ENCODE results near the gene NPVF. TPM values are rescaled to one million over a fixed set of nuclear protein-coding genes. Genes with fewer than 3 reads are reported as not detected.

The NPVF gene
- total and polyA plus RNA-seq, 2 of the 8 experiments (the other 6 are each of a cell fraction or from before 2014, with no cell fraction given): not detected

- no peak overlapping the region for H2BK12ac ChIP-seq (ENCODE audit: low read depth, low read length)
- 95% methylated on average over 1 of the region's 1 CpG; no CpG with 5 or more reads in 1 of the 2 experiments for WGBS, 2 experiments (ENCODE audit: extremely low coverage in 1 of 2, insufficient coverage in 1 of 2, insufficient read length in 1 of 2, insufficient replicate concordance in 2 of 2, low coverage in 1 of 2, low lambda C conversion rate in 2 of 2, missing lambda C conversion rate in 1 of 2)
- TF ChIP-seq GTF2F1 (IDR thresholded peaks at IDR 0.05; ENCODE audit: borderline replicate concordance, low read depth, low read length): no peak
- TF ChIP-seq SUZ12 (IDR thresholded peaks at IDR 0.05; ENCODE audit: low read length): no peak
- TF ChIP-seq SAP30 (IDR thresholded peaks at IDR 0.05; ENCODE audit: insufficient read depth, insufficient replicate concordance, low read length): no peak
- TF ChIP-seq SRF (IDR thresholded peaks at IDR 0.05; ENCODE audit: low read depth, low read length): no peak
- no peak overlapping the region for H3K4me2 ChIP-seq (ENCODE audit: insufficient read depth in 1 of 2, low read depth in 2 of 2, low read length in 2 of 2)
- ChIA-PET POLR2A (ENCODE audit: partially characterized antibody) (no interaction called here), CTCF (ENCODE audit: partially characterized antibody) (interaction anchor here (1.2 kb wide), 1 partner anchor 8 kb away, joined by 4 read pairs; no protein-coding TSS in a partner anchor)
- H2AK5ac ChIP-seq (ENCODE audit: low read depth, low read length): no peak overlapping the region
- no peak overlapping the region for H3K56ac ChIP-seq (replicated peaks; ENCODE audit: insufficient read length, low read depth, low read length)
- no peak overlapping the region for H2AFZ ChIP-seq (ENCODE audit: low read length)
- no peak overlapping the region for H3K27ac ChIP-seq (ENCODE audit: low read depth, low read length)
- H3K79me2 ChIP-seq (ENCODE audit: control insufficient read depth in 1 of 2, insufficient read depth in 2 of 2, low read length in 2 of 2): no peaks in the 10 kb centered on the region
- no peak overlapping the region for H4K8ac ChIP-seq (ENCODE audit: extremely low read depth, insufficient read depth, low read length)
- DNase-seq (ENCODE audit: low read depth in 1 of 2, low spot score in 2 of 2): no peak
- H3K9me3 ChIP-seq (ENCODE audit: insufficient read depth in 2 of 2, low read depth in 1 of 2, low read length in 1 of 2): no peaks in the 10 kb centered on the region
- H4K20me1 ChIP-seq (replicated peaks in 1 of 2; ENCODE audit: control insufficient read depth in 1 of 2, insufficient read depth in 2 of 2, low read length in 2 of 2): no peaks in the 10 kb centered on the region
- no peaks in the 10 kb centered on the region for H3K23me2 ChIP-seq (ENCODE audit: low read depth, low read length)
- no peaks in the 10 kb centered on the region for H3K36me3 ChIP-seq (ENCODE audit: control insufficient read depth in 2 of 4, insufficient read depth in 4 of 4, low read length in 3 of 4)
- H3K14ac ChIP-seq (ENCODE audit: insufficient read length): no peak overlapping the region
- no peak overlapping the region for H3K4me3 ChIP-seq (ENCODE audit: extremely low read depth in 1 of 4, insufficient read depth in 2 of 4, low read depth in 3 of 4, low read length in 4 of 4)
- H4K91ac ChIP-seq (replicated peaks; ENCODE audit: insufficient read length, low read length): no peak overlapping the region
- peaks cover 0 to 1% (median 0%) of the 10 kb centered on the region in 4 experiments; a peak in 1 of 7 replicates for H3K27me3 ChIP-seq (replicated peaks in 1 of 4; ENCODE audit: control insufficient read depth in 3 of 4, extremely low read depth in 1 of 4, insufficient read depth in 3 of 4, low read length in 3 of 4)
- FAIRE-seq: no peak
- H3K79me1 ChIP-seq (ENCODE audit: low read depth, low read length): no peaks in the 10 kb centered on the region
- no peaks in the 10 kb centered on the region for H3K4me1 ChIP-seq (replicated peaks in 1 of 4; ENCODE audit: control insufficient read depth in 3 of 4, insufficient read depth in 4 of 4, low read length in 3 of 4)
- H2BK15ac ChIP-seq (ENCODE audit: low read length): no peak overlapping the region
- H3K18ac ChIP-seq (ENCODE audit: extremely low read depth, low read length): no peak overlapping the region
- no peak overlapping the region for H2BK5ac ChIP-seq (ENCODE audit: low read depth, low read length)
- no peak overlapping the region for H3K9ac ChIP-seq (replicated peaks in 1 of 4; ENCODE audit: extremely low read depth in 1 of 4, low read depth in 3 of 4, low read length in 3 of 4)
- no peak overlapping the region for H2BK20ac ChIP-seq (ENCODE audit: low read length)
- no peak overlapping the region for H3K23ac ChIP-seq (ENCODE audit: insufficient read length)
- no peak overlapping the region for H3K4ac ChIP-seq (replicated peaks; ENCODE audit: insufficient read length, low read depth, low read length)
- no peak overlapping the region for H2BK120ac ChIP-seq (replicated peaks; ENCODE audit: low read depth, low read length)
- H4K5ac ChIP-seq (ENCODE audit: insufficient read length, low read depth, low read length): no peak overlapping the region
These were observed 19.6 kb downstream of the NPVF start for GRCh38 chr7:25208525-25209221.

Data from H1 (cell line).